Measurements from ENCODE around the gene DMC1. TPM values are rescaled to one million over a fixed set of nuclear protein-coding genes. Genes with fewer than 3 reads are reported as not detected.

Gene DMC1
- total RNA-seq, 1 experiment from 2014 or later: 0.89 TPM

DNA sequence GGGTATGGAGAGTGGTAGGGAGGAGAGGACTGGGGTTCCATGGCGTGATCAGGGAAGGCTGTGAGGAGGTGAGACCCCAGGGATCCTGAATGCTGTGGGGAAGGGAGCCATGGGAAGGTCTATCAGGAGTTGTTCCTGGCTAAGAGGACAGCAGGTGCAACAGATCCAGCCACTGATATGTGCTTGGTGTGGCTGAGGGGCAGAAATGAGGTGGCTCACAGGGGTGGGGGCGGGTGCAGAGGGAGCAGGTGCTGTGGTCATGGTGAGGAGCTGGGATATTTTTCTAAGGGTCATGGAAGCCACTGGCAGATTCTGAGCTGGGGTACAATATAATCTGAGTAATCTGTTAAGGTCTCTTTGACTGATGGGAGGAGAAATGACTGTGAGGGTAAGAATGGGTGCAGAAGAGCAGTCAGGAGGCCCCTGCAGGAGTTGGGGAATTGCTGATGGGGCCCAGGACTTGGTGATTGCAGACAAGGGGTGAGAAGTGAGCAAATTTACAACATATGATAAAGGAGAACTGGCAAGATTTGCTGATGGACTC, 31.3 kb upstream of the DMC1 start:
- Histone ChIP-seq H3K79me2 (ENCODE audit: insufficient read depth, low read length) (no peaks in the 10 kb centered on the region), H3K27me3 (ENCODE audit: insufficient read depth, low read length) (no peaks in the 10 kb centered on the region), H3K4me1 (ENCODE audit: control insufficient read depth in 1 of 2, insufficient read depth in 2 of 2, low read length in 2 of 2) (peaks cover 7 to 9% of the 10 kb centered on the region in 2 experiments), H3K9me3 (ENCODE audit: control insufficient read depth in 1 of 2, insufficient read depth in 1 of 2, low read depth in 1 of 2, low read length in 2 of 2) (no peaks in the 10 kb centered on the region), H3K4me3 (replicated peaks in 1 of 2; ENCODE audit: low read depth in 1 of 2, low read length in 2 of 2) (no peak overlapping the region), H3K27ac (ENCODE audit: low read depth, low read length) (no peak overlapping the region), H3K4me2 (ENCODE audit: low read length) (no peak overlapping the region), H2AFZ (ENCODE audit: low read depth, low read length, poor library complexity, severe bottlenecking) (no peak overlapping the region), H3K36me3 (ENCODE audit: control insufficient read depth in 1 of 2, insufficient read depth in 2 of 2, low read length in 2 of 2) (no peaks in the 10 kb centered on the region; a peak in 1 of 4 replicates), H4K20me1 (ENCODE audit: insufficient read depth) (no peaks in the 10 kb centered on the region), H3K9ac (ENCODE audit: low read length) (no peak overlapping the region), H3K9me2 (ENCODE audit: insufficient read depth) (no peaks in the 10 kb centered on the region)
- ATAC-seq (no peak), DNase-seq (ENCODE audit: low read depth, low spot score) (no peak)
- intact Hi-C loops (cut with micrococcal nuclease): no loop called here
- BruUV-seq (replicated peaks): no TSS peak
- ChIA-PET POLR2A (no interaction called here), CTCF (no interaction called here), RAD21 (ENCODE audit: low non-redundant PET in 1 of 2, low total read pairs in 2 of 2, uncharacterized antibody in 2 of 2, unreplicated experiment in 2 of 2) (no interaction called here)
- TF ChIP-seq ELF1 (IDR thresholded peaks at IDR 0.05; ENCODE audit: borderline replicate concordance, low read depth) (no peak), RAD21 (IDR thresholded peaks at IDR 0.05; ENCODE audit: low read depth) (no peak), YY1 (IDR thresholded peaks at IDR 0.05; ENCODE audit: extremely low read depth, insufficient replicate concordance, low read depth, low read length) (no peak), POLR2A (IDR thresholded peaks at IDR 0.05; ENCODE audit: borderline replicate concordance, extremely low read depth, insufficient read depth, insufficient read length) (no peak), SRF (IDR thresholded peaks at IDR 0.05; ENCODE audit: low read depth) (no peak), CEBPB (IDR thresholded peaks at IDR 0.05; ENCODE audit: low read depth) (no peak), JUND (IDR thresholded peaks at IDR 0.05) (no peak), EGR1 (IDR thresholded peaks at IDR 0.05; ENCODE audit: low read depth) (no peak), EZH2phosphoT487 (IDR thresholded peaks at IDR 0.05; ENCODE audit: borderline replicate concordance) (no peak), EZH2 (IDR thresholded peaks at IDR 0.05) (no peak), FOSL1 (IDR thresholded peaks at IDR 0.05; ENCODE audit: low read depth) (no peak), ZNF274 (IDR thresholded peaks at IDR 0.05; ENCODE audit: low read depth, low read length) (no peak)
- TF ChIP-seq, protein P1, sequence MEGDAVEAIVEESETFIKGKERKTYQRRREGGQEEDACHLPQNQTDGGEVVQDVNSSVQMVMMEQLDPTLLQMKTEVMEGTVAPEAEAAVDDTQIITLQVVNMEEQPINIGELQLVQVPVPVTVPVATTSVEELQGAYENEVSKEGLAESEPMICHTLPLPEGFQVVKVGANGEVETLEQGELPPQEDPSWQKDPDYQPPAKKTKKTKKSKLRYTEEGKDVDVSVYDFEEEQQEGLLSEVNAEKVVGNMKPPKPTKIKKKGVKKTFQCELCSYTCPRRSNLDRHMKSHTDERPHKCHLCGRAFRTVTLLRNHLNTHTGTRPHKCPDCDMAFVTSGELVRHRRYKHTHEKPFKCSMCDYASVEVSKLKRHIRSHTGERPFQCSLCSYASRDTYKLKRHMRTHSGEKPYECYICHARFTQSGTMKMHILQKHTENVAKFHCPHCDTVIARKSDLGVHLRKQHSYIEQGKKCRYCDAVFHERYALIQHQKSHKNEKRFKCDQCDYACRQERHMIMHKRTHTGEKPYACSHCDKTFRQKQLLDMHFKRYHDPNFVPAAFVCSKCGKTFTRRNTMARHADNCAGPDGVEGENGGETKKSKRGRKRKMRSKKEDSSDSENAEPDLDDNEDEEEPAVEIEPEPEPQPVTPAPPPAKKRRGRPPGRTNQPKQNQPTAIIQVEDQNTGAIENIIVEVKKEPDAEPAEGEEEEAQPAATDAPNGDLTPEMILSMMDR (IDR thresholded peaks at IDR 0.05 in 2 of 3, conservative IDR thresholded peaks at IDR 0.05 in 1 of 3; ENCODE audit: borderline replicate concordance in 1 of 3, insufficient read depth in 1 of 3, low read depth in 2 of 3, low read length in 2 of 3): no peak
- TF ChIP-seq, protein P2, sequence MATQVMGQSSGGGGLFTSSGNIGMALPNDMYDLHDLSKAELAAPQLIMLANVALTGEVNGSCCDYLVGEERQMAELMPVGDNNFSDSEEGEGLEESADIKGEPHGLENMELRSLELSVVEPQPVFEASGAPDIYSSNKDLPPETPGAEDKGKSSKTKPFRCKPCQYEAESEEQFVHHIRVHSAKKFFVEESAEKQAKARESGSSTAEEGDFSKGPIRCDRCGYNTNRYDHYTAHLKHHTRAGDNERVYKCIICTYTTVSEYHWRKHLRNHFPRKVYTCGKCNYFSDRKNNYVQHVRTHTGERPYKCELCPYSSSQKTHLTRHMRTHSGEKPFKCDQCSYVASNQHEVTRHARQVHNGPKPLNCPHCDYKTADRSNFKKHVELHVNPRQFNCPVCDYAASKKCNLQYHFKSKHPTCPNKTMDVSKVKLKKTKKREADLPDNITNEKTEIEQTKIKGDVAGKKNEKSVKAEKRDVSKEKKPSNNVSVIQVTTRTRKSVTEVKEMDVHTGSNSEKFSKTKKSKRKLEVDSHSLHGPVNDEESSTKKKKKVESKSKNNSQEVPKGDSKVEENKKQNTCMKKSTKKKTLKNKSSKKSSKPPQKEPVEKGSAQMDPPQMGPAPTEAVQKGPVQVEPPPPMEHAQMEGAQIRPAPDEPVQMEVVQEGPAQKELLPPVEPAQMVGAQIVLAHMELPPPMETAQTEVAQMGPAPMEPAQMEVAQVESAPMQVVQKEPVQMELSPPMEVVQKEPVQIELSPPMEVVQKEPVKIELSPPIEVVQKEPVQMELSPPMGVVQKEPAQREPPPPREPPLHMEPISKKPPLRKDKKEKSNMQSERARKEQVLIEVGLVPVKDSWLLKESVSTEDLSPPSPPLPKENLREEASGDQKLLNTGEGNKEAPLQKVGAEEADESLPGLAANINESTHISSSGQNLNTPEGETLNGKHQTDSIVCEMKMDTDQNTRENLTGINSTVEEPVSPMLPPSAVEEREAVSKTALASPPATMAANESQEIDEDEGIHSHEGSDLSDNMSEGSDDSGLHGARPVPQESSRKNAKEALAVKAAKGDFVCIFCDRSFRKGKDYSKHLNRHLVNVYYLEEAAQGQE (IDR thresholded peaks at IDR 0.05; ENCODE audit: low read depth): no peak

Measured in HCT116 (cell line).